A172 (cell line): Measurements from ENCODE around the gene SLC22A3. TPM values are rescaled to one million over a fixed set of nuclear protein-coding genes. Genes with fewer than 3 reads are reported as not detected.
A peak's percentile ranks its signal among the peaks of the same experiment; 100 is the strongest.

ENCODE experiments used
- DNase-seq: peaks from one replicate; pipeline ENCODE4 v3.0.0-alpha.2; 2015; ENCODE audit warnings: low spot score
- total RNA-seq: library from RNA; depleted of rRNA; stranded (reverse); fragments of >200 nt; shearing (Covaris generic); gene quantifications from 2 replicates; pipeline ENCODE4 v1.2.3, GENCODE V29; 2014

The SLC22A3 gene
- total RNA-seq, 1 experiment from 2014 or later = not detected

DNA sequence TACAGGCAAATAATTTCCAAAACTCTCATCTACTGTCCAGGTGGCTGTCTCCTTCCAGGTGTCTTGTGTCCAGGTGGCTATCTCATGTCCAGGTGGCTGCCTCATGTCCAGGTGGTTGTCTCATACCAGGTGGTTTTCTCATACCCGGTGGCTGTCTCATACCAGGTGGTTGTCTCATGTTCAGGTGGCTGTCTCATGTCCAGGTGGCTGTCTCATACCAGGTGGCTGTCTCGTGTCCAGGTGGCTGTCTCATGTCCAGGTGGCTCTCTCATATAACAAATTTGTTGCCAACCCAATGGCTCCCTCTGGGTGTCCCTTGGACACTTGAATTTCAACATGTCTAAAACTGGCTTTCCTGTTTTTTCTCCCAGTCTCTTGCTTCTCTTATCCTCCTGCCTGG, 14.3 kb upstream of the SLC22A3 start:
- DNase-seq = no peak

DNA sequence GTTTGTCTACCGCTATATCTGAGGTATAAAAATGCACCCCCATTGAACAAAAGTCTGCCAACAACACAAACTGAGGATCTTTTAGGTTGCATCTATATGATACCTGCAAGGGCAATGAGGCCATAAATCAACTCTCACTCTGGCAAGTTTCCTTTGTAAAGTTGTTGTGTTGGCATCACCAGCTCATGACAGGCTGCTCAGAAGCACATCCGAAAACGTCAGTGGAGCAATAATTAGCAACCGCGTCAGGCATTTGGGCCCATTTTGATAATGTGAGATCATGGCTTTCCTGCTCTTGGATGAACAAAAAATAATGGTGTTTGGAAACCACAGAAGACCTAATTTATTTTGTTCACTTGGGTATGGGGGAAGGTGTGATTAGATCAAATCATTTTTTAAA, 12.0 kb upstream of the SLC22A3 start:
- DNase-seq = no peak

DNA sequence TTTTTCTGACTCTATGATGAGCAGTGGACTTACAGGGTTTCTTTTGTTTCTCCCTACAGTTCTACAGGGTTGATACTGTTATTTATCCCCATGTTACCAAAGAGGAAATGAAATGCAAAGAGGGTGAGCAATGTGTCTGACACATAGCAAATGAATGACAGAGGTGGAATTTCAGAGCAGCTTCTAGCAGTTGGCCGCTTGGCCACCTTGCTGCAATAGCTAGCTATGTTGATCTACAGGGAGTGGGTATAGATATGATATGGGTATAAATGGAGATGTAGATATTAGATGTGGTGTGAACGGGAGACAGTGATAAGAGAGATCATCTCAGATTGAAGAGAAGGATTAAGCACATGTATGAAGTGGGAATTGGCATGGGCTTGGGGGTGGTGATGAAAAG, 10.9 kb upstream of the SLC22A3 start:
- DNase-seq = peak; percentile 44

DNA sequence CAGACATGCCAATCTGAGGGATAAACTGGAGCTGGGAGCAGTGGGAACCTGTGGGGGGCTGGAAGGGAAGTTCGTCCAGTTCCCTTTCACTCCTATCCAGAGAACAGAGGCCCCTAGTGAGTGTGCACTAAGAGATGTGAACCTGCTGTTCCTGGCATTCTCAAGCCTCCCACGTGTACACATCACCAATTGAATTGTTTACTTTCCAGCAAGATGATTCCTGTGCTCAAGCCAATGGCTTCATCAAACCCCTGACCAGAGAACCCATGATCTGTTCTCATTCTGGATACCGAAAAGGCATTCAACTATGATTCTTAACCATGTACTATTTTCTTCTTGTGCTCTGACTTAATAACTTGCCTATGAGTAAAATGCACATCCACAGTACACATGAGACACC, 10.2 kb upstream of the SLC22A3 start:
- no peak for DNase-seq

DNA sequence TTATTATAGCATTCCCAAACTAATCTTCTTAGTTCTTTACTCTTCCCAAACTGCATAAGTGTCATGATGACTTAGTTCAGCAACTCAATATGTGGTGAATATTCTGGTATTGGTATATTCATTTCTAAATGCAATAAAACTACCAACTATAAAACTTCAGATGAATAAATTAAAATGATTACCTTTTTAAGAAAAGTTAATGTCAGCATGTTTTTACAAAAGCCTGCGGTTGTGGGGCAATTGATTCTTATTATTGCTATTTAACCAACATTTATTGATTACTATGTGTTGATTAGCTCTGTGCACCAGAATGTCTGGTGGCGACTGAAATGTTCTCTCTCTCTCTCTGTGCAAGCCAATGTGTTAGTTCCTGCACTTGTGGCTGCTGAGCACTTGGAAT, 5.0 kb upstream of the SLC22A3 start:
- DNase-seq = no peak

DNA sequence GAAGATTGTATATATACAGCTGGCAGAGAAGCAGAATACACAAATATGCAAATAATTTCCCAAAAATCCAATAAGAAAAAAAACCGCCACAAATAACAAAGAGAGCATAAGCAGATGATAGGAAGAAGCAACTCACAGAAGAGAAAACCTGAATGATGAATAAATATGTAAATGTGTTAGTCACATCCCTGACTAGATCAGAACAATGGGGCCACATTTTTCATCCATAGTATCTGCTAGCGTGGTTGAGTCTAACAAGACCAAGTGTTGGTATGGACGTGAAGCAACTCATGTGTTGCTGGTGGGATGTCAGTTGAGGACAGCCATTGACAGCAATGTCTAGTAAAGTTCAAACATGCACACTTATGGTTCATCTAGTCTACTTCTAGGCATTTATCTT, 3.9 kb upstream of the SLC22A3 start:
- no peak for DNase-seq

DNA sequence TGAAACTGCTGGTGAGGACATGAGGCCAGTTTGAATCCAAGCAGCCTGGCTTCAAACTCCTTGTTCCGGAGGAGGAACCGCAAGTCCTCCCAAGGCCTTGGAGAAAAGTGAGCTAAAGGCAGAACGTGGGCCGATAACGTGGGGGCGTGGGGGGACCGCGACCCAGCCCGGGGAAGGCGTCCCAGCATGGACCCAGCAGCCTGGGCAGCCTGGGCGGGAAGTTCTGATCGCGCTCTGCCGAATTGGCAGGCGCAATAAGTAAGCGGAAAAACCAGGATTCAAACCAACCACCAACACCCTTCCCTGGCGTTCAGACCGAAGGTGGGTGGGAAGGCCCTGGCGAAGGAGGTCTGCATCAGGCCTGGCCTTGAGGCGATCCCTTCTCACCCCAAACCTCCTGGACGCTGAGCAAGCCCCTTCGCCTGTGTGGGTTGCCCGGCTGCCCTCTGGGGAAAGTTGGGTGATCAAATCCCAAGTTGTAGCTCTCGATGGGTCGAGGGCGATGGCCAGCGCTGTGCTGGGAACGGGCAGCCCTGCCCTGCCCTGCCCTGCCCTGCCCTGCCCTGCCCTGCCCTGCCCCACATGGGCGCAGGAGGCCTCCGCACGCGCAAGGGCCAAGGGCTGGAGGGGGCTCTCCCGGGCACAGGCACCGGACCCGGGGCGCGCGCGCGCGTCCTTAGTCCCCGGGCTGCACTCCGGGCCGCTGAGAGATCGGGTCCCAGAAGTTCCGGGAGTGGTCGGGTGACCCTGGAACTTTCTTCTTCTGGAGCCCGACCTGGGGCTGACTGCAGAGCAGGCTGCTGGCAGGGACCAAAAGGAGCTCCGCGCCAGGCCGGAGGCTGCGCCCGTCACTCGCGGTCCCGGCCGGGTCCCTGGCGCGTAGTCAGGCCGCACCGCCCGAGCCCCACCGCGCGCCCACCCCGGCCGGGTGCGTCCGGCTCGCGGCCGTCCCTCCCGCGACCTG, 637 bp upstream of the SLC22A3 start:
- no peak for DNase-seq

DNA sequence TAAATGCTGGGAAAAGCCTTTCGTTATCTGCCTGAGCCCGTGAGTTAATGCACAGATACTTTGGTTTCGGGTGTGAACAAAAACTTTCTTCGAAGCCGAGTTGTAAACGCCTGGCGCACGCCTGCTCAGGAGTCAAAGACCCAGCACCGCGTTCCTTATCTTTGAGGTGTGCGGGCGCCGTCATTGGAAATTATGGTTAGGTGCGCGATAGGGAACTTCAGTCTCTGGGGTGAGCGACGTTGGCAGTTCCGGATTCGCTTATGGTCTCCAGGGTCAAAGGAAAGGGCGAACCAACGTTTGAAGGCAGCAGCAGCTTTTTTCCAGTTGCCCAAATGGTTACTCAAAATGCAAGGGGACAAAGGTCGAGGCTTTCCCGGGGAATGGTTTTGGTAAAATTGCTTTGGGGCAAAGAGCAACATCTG, 853 bp downstream of the SLC22A3 start:
- no peak for DNase-seq

DNA sequence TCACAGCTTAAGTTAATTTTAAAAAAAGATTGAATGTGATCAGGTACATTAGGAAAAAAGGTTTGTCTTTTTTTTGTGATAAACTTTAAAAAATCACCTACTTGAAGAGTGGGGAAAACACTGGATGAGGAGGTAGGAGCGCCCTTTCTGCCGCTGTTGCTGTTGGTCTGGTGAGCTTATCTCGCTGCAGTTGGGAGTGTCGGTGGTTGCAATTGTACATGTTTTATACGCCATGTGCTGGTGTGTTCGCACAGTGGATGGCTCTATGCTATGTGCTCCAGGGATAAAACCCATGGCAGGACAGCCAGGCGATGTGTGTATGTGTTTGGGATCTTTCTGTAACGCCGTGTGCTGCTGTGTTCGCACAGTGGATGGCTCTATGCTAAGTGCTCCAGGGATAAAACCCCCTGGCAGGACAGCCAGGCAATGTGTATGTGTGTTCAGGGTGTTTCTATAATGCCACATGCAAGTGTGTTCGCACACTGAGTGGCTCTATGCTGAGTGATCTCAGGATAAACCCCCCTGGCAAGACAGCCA, 1.7 kb downstream of the SLC22A3 start:
- DNase-seq = no peak

DNA sequence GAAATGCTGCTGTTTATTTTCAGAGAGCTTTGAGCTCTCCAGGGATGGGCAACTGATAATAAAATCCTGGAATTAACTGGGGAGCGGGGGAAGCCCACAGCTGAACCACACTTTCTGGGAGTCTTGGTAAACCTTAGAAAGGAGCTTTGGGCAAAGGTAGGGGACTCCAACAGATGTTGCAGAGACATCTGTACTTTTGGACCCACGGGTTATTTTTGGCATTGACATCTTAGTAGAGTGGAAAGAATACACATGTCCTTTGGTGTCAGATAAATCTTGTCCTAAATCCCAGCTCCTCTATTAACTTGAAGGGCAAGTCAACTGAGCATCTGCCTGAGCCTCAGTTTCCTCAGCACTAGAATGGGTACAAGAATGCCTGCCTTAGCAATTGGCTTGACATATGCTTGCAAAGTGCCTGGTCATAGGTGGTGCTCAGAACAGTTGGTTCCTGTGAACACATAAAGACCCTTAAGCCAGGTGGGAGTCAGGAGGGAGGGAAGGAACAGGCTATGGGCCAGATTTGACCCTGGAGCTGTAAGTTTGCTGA, 5.8 kb downstream of the SLC22A3 start:
- DNase-seq = no peak

DNA sequence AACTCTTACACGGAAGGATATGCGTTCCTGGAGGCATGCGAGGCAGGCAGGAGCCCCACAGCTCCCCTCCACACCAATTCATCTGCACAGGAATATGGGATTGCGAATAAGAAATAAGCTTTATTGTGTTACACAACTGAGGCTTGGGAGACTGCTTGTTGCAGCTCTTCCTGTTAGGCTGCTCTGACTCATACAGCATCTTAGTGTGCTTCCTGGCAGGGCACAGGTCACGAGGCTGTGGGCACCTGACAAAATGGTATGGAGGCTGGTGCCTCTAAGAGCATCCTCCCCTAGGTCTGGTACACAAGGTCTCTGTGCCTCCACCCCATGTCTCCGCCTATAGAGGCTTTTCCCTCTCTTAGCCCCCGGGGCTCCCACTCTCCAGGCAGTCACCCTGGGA, 6.8 kb downstream of the SLC22A3 start:
- DNase-seq = peak; percentile 62

DNA sequence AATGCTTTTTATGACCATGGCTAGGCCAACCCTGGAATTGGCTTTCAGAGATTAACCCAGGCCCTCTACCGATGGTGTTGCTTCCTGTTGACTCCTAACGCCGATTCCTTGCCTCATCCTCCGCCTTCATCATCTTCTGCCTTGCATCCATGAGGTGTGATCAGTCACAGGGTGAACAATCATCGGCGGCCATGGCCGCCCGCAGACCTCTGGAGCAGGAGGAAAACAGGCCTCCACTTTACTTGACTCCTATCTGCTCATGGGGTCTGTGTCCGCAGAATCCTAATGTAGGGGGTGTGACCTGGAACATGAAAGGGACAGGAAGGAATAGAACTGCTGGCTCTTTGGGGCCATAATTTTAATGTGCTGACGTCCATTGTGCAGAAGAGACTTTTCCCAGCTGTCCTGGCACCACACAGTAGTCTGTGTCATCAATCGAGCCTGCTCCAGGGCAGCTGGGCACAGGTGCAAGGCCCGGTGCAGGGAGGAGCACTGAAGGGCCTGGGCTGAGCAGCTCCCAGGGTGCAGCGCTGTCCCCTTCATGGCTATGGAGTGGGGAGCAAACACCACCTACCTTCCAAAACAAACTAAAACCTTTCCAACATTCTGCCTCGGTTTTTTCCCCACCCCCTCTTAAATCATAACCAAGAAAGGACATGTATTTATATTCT, 8.0 kb downstream of the SLC22A3 start:
- DNase-seq = no peak

DNA sequence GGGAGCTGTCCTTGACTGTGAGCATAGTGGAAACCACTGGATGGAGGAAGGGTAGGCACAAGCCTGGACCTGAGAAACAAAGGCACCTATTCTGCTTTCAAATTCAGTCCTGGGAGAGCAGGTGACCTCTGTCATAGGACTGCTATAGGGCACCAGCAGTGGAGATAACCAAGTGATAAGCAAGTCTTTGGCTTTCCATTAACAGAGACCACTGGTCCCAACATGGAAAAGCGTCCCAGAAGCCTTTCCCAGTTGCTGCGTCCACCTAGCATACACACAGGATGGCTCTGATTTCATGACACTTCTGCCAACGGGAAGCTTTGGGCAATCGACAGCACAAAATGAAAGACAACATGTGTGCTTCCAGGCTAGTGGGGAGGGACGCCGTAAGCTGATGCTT, 8.9 kb downstream of the SLC22A3 start:
- no peak for DNase-seq

DNA sequence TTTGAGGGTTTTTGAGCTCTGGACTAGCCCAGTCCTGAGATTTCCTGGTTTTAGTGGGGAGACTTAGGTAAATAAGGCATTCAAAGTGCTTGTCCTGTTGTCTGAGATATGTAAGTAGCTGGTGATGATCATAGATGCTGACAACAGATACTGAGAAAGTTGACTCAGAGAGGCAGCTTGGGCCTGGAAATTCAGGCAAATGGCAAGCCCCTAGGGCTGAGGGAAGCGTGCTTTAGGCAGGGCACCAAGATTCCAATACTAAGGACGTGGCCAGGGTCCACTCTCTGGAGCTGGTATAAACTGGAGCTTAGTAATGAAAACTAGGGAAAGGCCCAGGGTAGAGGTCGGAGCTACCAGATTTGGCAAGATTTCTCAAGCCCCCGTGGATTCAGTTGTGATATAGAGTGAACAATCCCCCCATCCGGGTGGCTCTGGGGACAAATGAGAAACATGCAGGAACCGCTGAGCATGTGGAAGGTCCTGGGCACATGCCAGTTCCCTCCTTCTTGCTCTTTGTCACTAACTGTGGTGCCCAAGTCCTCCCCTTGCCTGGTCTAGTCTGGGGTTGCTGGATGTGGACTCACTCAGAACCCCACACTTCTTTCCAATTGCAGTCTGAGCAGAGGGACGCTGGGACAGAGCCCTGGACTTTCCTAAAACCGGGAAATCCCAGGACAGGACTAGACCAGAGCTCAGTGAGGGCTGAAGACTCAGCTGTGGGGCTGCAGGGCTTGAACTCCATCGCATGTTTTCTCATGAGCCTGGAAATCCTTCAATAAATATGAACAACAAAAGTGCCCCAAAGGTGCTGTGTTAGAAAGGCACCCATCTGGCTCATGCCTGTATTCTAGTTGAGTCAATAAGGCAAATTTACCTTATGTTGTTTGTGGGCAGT, 10.3 kb downstream of the SLC22A3 start:
- no peak for DNase-seq

DNA sequence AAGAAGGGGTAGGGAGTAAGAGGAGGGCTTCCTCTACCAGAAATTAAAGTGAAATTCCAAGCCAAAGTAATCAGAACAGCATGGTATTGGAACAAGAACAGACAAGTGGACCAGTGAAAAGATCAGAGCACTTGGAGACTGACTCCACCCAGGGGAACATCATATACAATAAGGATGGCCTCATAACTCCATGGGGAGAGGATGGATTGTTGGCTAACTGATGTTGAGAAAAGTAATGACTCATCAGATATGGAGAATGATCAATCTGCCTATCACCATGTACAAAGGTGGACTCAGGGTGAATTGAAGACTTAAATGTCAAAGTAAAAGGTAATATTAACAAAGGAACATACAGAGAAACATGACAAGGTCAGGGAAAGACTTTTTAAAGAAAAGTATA, 12.8 kb downstream of the SLC22A3 start:
- DNase-seq = no peak

DNA sequence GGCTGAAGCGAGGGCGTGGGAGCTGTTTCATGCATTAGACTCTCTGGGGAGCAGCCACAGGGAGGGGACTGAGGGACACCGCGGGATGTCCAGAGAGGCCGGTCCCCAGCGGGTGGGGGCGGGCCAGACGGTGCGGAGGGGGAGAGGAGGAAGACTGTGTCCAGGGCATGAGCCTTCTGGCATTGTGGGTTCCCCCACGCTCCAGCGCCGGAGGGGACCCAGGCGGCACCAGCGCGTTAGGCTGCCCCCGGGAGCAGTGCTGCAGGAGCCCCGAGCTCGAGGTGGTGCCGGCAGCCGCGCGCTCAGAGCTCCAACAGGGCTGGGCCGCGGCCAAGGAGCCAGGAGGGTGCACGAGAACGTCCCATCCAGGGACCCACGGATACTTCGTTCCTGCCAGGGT, 14.4 kb downstream of the SLC22A3 start:
- DNase-seq = no peak

DNA sequence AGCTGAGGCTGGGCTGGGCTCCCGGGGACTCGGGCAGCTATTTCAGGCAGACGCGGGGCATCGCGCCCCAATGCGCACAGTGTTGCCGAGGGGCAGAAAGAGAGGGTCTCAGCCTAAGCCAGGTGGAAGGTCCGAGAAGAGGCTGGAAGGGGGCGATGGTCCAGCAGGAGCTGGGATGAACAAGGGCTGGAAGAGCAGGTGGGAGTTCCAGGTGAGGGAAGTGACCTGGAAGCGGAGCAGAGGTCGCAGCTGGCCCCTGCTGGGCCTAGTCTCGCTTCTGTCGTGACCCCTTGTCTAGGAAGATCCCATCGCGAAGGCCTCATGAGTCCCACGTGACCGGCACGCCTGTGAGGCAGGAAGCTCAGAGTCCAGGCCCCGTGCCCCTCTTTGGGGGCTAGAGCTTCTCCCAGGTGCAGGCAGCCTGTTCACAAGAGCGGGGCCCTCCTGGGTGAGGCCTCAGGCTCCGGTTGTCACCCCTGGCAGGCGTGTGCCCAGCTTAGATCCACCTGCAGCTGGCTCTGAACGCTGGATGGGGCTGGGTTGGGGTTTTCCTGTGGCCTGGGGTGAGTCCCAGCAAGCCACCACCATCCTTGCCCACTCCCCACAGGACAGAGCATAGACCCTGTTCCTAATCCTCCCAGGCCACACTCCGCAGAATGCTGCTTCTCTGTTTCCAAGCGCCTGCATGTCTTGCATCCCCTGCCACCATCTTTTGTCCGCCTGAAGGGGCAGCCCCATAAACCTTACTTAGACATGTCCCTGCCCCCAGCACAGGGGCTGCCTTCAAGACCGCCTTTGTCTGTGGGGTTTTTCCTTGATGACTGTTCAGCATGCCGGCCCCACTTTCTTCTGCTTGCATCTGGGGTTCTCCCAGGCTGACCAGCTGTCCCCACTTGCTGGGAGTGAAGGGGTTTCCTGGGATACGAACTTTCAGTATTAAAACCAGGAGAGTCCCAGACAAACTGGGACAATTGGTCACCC, 15.1 kb downstream of the SLC22A3 start:
- no peak for DNase-seq

DNA sequence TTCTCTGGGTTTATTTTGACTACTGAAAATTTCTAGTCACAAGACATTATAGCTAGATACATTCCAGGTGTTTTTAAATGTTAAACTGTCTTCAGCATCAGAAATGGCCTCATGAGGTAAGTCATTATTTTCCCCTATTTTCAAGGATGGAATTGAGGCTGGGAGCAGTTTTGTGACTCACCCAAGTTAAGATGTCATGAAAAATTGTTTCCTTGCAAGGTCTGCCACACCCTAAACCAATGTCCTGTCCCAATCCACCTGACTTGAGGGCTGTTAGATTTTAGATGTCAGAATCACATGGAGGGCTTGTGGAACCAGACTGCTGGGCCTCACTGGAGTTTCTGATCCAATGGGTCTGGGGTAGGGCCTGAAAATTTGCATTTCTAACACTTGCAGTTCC, 16.9 kb downstream of the SLC22A3 start:
- peak; percentile 37 for DNase-seq

DNA sequence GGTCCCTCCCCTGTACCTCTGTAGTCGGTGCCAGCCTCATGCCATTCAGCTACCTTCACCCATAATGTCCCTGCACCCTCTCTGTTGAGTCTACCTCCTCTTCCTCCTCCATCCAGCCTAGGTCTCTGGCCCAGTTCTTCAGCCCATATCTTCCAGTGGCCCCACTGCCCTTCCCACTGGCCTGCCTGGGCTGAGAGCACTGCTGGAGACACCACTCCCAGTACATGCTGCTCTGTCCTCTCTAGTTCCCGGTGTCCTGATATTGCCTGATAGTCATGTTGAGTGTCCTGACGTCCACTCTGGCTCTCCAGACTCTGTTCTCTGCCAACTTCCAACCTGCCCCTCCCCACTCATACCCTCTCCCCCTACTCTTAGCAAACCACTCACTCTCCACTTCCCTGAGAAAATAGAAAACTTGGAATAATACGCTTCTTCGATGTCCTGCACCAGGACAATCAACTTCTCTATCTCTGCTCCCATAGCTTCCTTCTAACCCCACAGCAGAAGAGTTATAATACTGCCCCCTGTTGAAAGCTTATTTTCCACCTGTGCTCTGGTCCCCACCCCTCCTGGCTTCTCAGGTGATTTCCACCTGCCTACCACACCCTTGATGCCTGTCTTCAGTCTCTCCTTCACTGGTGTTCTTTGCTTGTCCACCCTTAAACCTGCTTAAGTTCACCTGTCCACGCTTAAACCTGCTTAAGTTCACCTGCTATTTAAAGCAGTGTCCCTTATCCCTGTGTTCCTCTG, 19.8 kb downstream of the SLC22A3 start:
- DNase-seq = no peak

DNA sequence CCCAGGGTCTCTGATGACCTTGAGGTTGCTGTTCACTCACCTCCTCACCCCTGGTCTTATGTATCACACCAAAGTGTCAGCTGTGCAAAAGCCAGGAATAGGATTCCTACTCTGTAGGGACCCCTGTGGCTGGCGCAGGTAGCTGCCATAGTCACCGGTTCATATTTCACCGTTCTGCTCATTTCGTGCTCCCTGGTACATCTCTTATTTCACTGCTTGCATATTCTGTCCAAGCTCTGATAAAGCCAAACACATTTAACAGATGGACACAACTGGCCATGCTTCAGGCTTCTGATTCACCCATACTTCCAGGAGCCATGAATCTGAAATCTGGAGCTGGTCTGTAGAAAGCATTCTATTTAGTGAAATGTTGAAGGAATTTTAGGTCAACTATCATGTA, 20.5 kb downstream of the SLC22A3 start:
- no peak for DNase-seq
